Fibroblast of skin of abdomen (primary cell): ENCODE measurements around the gene RAB3B.
A peak's percentile ranks its signal among the peaks of the same experiment; 100 is the strongest.

Source experiments
- DNase-seq: peaks from one replicate; pipeline ENCODE4 v3.0.0-alpha.2; 2013

Gene RAB3B

GRCh38 chr1:51870603-51871350 is 119.7 kb downstream of the RAB3B start:
- no peak for DNase-seq

- DNase-seq = no peak
Measured at GRCh38 chr1:51867479-51868232, 122.8 kb downstream of the RAB3B start.

- no peak for DNase-seq
Measured at GRCh38 chr1:51863384-51863783, 127.1 kb downstream of the RAB3B start.

GRCh38 chr1:51861669-51862068 is 128.8 kb downstream of the RAB3B start:
- peak; percentile 4 for DNase-seq

GRCh38 chr1:51859735-51860134 is 130.8 kb downstream of the RAB3B start:
- no peak for DNase-seq

GRCh38 chr1:51859333-51859732 is 131.2 kb downstream of the RAB3B start:
- no peak for DNase-seq

- no peak for DNase-seq
Measured at GRCh38 chr1:51858892-51859291, 131.6 kb downstream of the RAB3B start.
